DMS53 treated with DMSO at 0.1 percent for 48 hours (cell line): Measurements from ENCODE around the gene LARP1.
"Not testable (repeated sequence)": the region's sequence is repeated elsewhere in the genome, so short reads cannot be mapped to it uniquely, and the experiment has no call there.

Source experiments
- DNase-seq: peaks from one replicate; lab custom pipeline; 2025; ENCODE audit not compliant: unreplicated experiment; lab: John Stamatoyannopoulos, UW

Gene LARP1

GRCh38 chr5:154755361-154756008, at the start of gene LARP1:
TSS of gene LARP1 (plus strand) at chr5:154755377. CDS start at chr5:154755758, 381 bp downstream.
- peak; percentile 7 for DNase-seq

- DNase-seq: no peak
Observed at GRCh38 chr5:154706416-154706815, 48.8 kb upstream of the LARP1 start.

- DNase-seq: no peak
Observed at GRCh38 chr5:154707641-154708040, 47.5 kb upstream of the LARP1 start.

GRCh38 chr5:154708207-154708606, 47.0 kb upstream of the LARP1 start:
- no peak for DNase-seq

- no peak for DNase-seq
Observed at GRCh38 chr5:154708846-154709245, 46.3 kb upstream of the LARP1 start.

GRCh38 chr5:154709368-154710305, 45.5 kb upstream of the LARP1 start:
- no peak for DNase-seq

GRCh38 chr5:154712518-154713437, 42.4 kb upstream of the LARP1 start:
- peak; percentile 90 for DNase-seq

- DNase-seq: no peak
Observed at GRCh38 chr5:154713615-154714125, 41.5 kb upstream of the LARP1 start.

- DNase-seq: peak; percentile 33
Observed at GRCh38 chr5:154714266-154714986, 40.8 kb upstream of the LARP1 start.

- no peak for DNase-seq
Observed at GRCh38 chr5:154721481-154722058, 33.6 kb upstream of the LARP1 start.

GRCh38 chr5:154722097-154722496, 33.1 kb upstream of the LARP1 start:
- DNase-seq: no peak

GRCh38 chr5:154722936-154723335, 32.2 kb upstream of the LARP1 start:
- no peak for DNase-seq

- peak; percentile 34 for DNase-seq
Observed at GRCh38 chr5:154723740-154724505, 31.3 kb upstream of the LARP1 start.

- no peak for DNase-seq
Observed at GRCh38 chr5:154727361-154727760, 27.8 kb upstream of the LARP1 start.

- DNase-seq: no peak
Observed at GRCh38 chr5:154728939-154729588, 26.1 kb upstream of the LARP1 start.

- DNase-seq: peak; percentile 52
Observed at GRCh38 chr5:154729613-154730012, 25.6 kb upstream of the LARP1 start.

- not testable (repeated sequence) for DNase-seq
Observed at GRCh38 chr5:154730761-154731160, 24.4 kb upstream of the LARP1 start.

GRCh38 chr5:154732212-154732611, 23.0 kb upstream of the LARP1 start:
- DNase-seq: no peak
